ENCODE measurements around the gene TUBB.

DNA sequence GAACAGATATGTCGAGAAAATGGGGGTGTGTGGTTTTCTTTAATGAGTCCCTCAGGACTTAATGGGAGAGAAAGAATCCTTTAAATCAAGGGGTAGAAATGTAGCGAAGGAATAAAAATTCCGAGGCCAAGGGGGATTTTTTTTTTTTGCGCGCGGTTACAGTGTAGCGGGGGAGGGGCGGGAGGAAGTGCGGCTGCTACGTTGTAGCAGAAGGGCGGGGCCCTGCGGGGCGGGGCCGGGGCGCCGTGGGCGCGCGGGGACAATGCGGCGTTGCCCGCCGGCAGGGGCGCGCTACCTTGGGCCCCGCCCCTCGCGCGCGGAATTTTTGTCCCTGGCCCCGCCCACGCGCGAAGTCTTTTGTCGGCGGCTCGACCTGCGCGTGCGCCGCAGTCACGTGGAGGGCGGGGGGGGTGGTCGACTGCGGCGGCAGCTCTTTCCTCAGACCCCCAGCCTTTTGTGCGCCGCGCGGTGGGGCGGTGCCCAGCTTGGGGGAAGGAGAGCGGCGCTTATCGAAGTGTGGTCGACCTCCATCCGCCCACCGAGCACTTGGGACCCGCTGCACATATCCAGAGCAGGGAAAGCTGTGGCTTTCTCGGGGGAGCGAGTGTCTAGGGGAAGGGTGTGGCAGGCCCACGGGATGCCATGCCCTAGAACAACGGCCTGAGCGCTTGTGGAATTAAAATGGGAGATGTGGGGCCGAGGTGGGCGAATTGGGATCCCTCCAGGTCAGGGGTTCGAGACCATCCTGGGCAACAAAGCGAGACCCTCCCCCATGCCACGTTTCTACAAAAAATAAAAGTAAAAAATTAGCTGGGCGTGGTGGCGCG is 1.3 kb downstream of the TUBB start:
- TF ChIP-seq, protein P1, sequence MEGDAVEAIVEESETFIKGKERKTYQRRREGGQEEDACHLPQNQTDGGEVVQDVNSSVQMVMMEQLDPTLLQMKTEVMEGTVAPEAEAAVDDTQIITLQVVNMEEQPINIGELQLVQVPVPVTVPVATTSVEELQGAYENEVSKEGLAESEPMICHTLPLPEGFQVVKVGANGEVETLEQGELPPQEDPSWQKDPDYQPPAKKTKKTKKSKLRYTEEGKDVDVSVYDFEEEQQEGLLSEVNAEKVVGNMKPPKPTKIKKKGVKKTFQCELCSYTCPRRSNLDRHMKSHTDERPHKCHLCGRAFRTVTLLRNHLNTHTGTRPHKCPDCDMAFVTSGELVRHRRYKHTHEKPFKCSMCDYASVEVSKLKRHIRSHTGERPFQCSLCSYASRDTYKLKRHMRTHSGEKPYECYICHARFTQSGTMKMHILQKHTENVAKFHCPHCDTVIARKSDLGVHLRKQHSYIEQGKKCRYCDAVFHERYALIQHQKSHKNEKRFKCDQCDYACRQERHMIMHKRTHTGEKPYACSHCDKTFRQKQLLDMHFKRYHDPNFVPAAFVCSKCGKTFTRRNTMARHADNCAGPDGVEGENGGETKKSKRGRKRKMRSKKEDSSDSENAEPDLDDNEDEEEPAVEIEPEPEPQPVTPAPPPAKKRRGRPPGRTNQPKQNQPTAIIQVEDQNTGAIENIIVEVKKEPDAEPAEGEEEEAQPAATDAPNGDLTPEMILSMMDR (IDR thresholded peaks at IDR 0.05) = peak in 3 of 4 experiments; percentile 56 to 67 (median 62)
- TF ChIP-seq EP300 (IDR thresholded peaks at IDR 0.05) (no peak), POLR2A (IDR thresholded peaks at IDR 0.05) (peak; percentile 34 to 52), POLR2AphosphoS5 (IDR thresholded peaks at IDR 0.05) (peak; percentile 58)
